Measurements from ENCODE around the gene UBTF. TPM values are rescaled to one million over a fixed set of nuclear protein-coding genes. Genes with fewer than 3 reads are reported as not detected.
A peak's percentile ranks its signal among the peaks of the same experiment; 100 is the strongest.

The UBTF gene
- total RNA-seq, 6 experiments from 2014 or later = 58.6 to 69.1 (median 65.6) TPM

DNA sequence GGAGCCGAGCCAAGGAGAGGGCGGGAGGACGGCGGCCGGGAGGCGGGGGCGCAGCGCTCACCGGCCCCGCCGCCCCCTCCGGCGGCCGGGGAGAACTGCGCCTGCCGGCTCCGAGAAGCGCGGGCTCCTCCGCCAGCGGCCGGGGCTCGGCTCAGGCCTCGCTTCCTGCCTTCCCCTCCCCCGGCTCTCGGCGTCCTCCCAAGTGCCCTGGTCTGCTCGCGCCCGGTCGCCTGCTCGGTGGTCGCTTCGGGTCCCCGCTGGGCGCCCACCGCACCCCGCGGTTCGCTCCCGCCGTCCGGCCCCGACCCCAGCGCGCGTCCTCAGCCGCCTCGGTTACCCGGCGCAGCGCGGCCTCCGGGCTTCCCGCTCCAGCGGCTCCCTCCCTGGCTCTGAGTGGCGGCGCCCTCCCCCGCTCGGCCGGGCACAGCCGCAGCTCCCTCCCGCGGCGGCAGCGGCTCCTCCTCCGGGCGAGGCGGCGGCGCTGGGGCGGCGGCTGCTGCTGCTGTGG lies 313 bp downstream of the UBTF start:
- H3K9me3 Mint-ChIP-seq = no peaks in the 10 kb centered on the region
- H3K27me3 Mint-ChIP-seq (ENCODE audit: insufficient read depth) = peaks cover 4% of the 10 kb centered on the region
- H3K27ac Mint-ChIP-seq = no peak overlapping the region
- DNase-seq = no peak
- peaks cover 25% of the 10 kb centered on the region for H3K36me3 Mint-ChIP-seq (ENCODE audit: low read depth)
- peaks cover 42% of the 10 kb centered on the region for H3K4me1 Mint-ChIP-seq (ENCODE audit: low read depth)
- no peak overlapping the region; the same call in 1 of the 2 replicates for H3K4me3 Mint-ChIP-seq
- TF ChIP-seq, protein P1, sequence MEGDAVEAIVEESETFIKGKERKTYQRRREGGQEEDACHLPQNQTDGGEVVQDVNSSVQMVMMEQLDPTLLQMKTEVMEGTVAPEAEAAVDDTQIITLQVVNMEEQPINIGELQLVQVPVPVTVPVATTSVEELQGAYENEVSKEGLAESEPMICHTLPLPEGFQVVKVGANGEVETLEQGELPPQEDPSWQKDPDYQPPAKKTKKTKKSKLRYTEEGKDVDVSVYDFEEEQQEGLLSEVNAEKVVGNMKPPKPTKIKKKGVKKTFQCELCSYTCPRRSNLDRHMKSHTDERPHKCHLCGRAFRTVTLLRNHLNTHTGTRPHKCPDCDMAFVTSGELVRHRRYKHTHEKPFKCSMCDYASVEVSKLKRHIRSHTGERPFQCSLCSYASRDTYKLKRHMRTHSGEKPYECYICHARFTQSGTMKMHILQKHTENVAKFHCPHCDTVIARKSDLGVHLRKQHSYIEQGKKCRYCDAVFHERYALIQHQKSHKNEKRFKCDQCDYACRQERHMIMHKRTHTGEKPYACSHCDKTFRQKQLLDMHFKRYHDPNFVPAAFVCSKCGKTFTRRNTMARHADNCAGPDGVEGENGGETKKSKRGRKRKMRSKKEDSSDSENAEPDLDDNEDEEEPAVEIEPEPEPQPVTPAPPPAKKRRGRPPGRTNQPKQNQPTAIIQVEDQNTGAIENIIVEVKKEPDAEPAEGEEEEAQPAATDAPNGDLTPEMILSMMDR (IDR thresholded peaks at IDR 0.05) = peak; percentile 48

DNA sequence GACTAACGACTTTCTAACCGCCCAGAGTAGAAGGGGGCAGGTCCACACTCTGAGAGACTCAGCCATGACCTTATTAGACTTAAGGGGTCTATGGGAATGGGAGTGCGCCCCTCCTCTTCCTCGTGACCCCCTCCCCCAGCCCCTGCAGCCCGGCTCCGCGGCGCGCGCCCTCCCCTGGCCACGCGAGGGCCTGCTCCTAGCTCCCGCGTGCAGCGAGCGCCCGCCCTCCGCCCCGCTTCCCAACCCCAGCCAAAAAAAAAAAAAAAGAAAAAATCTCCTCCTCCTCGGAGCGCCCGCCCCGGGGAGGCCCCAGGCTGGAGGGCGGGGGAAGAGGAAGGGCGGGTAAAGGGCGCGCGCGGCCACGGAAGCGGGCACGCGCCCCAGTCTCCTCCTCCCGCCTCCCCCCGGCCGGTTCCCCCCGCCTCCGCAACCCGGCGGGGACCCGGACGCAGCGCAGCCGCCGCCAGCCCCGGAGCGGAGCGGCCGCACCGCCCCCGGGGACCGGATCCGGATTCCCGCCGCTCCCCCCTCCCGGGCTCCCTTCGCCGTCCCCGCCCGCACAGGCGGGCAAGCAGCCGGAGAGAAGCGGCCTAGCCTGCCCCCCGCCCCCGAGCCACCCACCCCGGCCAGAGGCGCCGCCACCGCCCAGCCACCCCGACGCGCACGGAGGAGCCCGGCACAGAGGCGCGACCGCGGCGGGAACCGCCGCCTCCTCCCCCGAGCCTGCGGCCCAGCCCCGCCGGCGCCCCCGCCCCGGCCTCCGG lies 949 bp downstream of the UBTF start:
- Mint-ChIP-seq H3K36me3 (ENCODE audit: low read depth) (peaks cover 30% of the 10 kb centered on the region), H3K4me1 (ENCODE audit: low read depth) (peaks cover 37% of the 10 kb centered on the region), H3K4me3 (peak overlapping the region; percentile 81), H3K9me3 (no peaks in the 10 kb centered on the region), H3K27ac (peak overlapping the region; percentile 41), H3K27me3 (ENCODE audit: insufficient read depth) (peaks cover 5% of the 10 kb centered on the region)
- DNase-seq = peak; percentile 62
- TF ChIP-seq, protein P1 (IDR thresholded peaks at IDR 0.05) = peak; percentile 77

DNA sequence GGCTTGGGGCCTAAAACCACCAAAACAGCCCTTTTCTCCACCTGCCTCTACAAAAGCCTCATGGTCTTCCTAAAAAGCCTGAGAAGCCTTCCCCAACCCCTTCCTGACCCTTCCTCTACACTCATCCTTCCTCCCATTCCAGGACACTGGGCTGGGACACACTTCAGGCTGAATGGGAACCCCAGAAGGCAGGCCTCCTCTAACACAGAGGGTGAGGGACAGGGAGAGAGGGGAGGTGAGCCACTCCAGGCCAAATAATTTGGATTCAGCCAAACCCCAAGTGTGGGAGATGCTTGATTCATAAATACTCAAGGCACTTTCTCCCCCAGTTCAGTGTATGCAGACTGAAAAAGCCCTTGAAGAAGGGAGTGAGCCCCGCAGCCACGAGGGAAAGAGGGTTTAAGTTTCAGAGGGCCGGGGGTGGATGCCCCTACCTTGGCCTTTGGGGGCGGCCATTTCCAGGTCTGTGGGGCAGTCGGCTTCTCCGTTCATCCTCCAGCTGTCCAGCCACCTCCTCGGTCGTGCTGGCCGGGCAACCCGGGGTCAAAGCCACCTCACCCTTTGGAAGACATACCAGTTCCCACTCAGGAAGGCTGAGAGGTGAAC lies 1.6 kb downstream of the UBTF start:
- Mint-ChIP-seq H3K27me3 (ENCODE audit: insufficient read depth) (peaks cover 9% of the 10 kb centered on the region), H3K9me3 (no peaks in the 10 kb centered on the region), H3K4me1 (ENCODE audit: low read depth) (peaks cover 30% of the 10 kb centered on the region), H3K27ac (peak overlapping the region; percentile 41), H3K36me3 (ENCODE audit: low read depth) (peaks cover 32% of the 10 kb centered on the region), H3K4me3 (peak overlapping the region; percentile 81)
- no peak for DNase-seq
- TF ChIP-seq, protein P1 (IDR thresholded peaks at IDR 0.05) = no peak

DNA sequence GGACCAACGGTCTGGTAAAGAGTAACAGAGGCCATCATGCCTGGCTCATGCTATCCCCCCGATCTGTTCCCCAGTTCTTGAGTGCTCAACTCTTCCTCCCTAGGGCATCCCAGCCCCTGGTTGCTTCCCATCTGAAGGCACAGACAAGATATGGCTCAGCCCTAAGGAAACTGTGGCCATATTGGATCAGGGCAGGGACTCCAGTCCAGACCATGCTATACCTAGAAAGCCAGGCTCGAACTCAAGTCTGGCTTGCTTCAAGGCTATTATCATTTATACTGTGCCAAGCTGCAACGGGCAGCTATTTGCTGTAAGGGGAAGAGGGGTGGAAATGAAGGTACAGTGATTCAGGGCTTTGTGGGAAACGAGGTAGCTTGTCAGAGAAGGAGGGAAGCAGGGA lies 2.8 kb downstream of the UBTF start:
- Mint-ChIP-seq H3K36me3 (ENCODE audit: low read depth) (peaks cover 32% of the 10 kb centered on the region), H3K4me3 (peak overlapping the region; percentile 81), H3K27ac (peak overlapping the region; percentile 27), H3K4me1 (ENCODE audit: low read depth) (peaks cover 19% of the 10 kb centered on the region), H3K9me3 (no peaks in the 10 kb centered on the region), H3K27me3 (ENCODE audit: insufficient read depth) (peaks cover 7% of the 10 kb centered on the region)
- DNase-seq = no peak
- TF ChIP-seq, protein P1 (IDR thresholded peaks at IDR 0.05) = no peak

DNA sequence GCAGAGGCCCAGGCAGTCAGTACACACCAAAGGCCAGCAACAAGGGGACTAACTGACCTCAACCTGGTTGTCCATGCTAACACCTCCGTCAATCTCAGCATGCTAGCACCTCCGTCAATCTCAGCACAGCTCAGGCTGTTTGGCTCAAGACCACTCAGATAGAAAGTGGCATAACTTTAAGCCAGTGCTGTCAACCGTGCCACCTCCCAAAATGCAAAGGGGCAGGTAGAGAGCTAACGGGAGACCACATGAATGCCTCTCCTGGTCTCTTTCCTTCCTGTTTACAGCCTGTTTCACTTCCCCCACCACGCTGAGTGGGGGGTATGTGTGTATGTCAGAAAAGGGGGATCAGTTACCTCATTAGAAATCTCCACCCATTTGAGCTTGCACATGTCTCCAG lies 3.3 kb downstream of the UBTF start:
- no peak overlapping the region for H3K4me3 Mint-ChIP-seq
- H3K27ac Mint-ChIP-seq = no peak overlapping the region; the same call in 1 of the 2 replicates
- H3K36me3 Mint-ChIP-seq (ENCODE audit: low read depth) = peaks cover 32% of the 10 kb centered on the region
- H3K4me1 Mint-ChIP-seq (ENCODE audit: low read depth) = peaks cover 16% of the 10 kb centered on the region
- TF ChIP-seq, protein P1 (IDR thresholded peaks at IDR 0.05) = no peak
- peaks cover 7% of the 10 kb centered on the region for H3K27me3 Mint-ChIP-seq (ENCODE audit: insufficient read depth)
- H3K9me3 Mint-ChIP-seq = no peaks in the 10 kb centered on the region
- DNase-seq = no peak

Data from HFFc6 (cell line).